Spleen (tissue), 7 donors: ENCODE measurements around the gene ACTA2.

ENCODE experiments used
- POLR2A ChIP-seq, 3 donors: fragments of 450-650 bp; IDR thresholded peaks; one replicate each; pipeline ENCODE4 v1.5.1; 2017; ENCODE audit warnings: antibody characterized with exemption in 3 of 3, mild to moderate bottlenecking in 1 of 3
- POLR2AphosphoS5 ChIP-seq, 3 donors: sonication (generic); formaldehyde crosslinking; IDR thresholded peaks; one replicate each; pipeline ENCODE4 v1.5.1; 2017; ENCODE audit warnings: antibody characterized with exemption in 3 of 3
- TF ChIP-seq, protein P1 (sequence below), 11 experiments: fragments of 200-600 bp in 7 of 11; fragments of 450-650 bp in 4 of 11; sonication (generic) in 4 of 11; IDR thresholded peaks in 8 of 11; conservative IDR thresholded peaks in 3 of 11; 1 replicate in 7 of 11; 2 replicates in 4 of 11; pipeline versions ENCODE4 v1.4.0 to v1.8.0; 2016 to 2021; ENCODE audit warnings: antibody characterized with exemption in 11 of 11, inconsistent platforms in 4 of 11, mild to moderate bottlenecking in 1 of 11
- donor health status: DM: no; HTN: no; CAD: no; lungs with moderate emphysema.
- donor health status: DM: no; HTN: no; CAD: no.
- donor health status: DM: no; HTN: no; CAD: no.

DNA sequence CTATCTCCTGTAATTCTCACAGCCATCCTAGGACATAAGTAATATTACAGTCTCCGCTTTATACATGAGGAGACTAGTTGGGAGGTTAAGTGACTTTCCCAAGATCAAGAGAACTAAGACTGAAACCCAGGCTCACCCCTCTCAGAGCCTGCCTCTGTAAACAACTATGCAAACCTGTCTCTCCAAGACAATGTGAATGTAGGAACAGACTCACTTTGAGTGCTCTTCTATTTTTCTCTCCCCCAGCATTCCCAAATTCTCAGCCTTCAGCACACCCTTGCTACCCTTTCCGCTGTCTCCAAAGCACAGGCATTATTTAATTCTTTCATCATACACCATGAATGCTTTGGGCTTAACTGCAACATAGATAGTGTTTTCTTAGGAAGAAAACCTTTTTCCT, 13.6 kb downstream of the ACTA2 start:
- TF ChIP-seq, protein P1, sequence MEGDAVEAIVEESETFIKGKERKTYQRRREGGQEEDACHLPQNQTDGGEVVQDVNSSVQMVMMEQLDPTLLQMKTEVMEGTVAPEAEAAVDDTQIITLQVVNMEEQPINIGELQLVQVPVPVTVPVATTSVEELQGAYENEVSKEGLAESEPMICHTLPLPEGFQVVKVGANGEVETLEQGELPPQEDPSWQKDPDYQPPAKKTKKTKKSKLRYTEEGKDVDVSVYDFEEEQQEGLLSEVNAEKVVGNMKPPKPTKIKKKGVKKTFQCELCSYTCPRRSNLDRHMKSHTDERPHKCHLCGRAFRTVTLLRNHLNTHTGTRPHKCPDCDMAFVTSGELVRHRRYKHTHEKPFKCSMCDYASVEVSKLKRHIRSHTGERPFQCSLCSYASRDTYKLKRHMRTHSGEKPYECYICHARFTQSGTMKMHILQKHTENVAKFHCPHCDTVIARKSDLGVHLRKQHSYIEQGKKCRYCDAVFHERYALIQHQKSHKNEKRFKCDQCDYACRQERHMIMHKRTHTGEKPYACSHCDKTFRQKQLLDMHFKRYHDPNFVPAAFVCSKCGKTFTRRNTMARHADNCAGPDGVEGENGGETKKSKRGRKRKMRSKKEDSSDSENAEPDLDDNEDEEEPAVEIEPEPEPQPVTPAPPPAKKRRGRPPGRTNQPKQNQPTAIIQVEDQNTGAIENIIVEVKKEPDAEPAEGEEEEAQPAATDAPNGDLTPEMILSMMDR (IDR thresholded peaks at IDR 0.05 in 8 of 11, conservative IDR thresholded peaks at IDR 0.05 in 3 of 11): no peak
- TF ChIP-seq POLR2A (IDR thresholded peaks at IDR 0.05) (no peak), POLR2AphosphoS5 (IDR thresholded peaks at IDR 0.05) (no peak)
